Mucosa of rectum (tissue), 2 donors: ENCODE measurements around the gene F3.

Experiments used
- H3K27ac ChIP-seq, 2 donors: one replicate each; pipeline ENCODE4 v1.7.0; 2013; ENCODE audit warnings: inconsistent platforms in 2 of 2, low read depth in 2 of 2, low read length in 2 of 2
- H3K27me3 ChIP-seq, 2 donors: one replicate each; pipeline ENCODE4 v1.7.0; 2013; ENCODE audit warnings: low read length in 2 of 2; ENCODE audit not compliant: control insufficient read depth in 2 of 2, insufficient read depth in 2 of 2
- H3K36me3 ChIP-seq, 2 donors: one replicate each; pipeline ENCODE4 v1.7.0; 2013; ENCODE audit warnings: low read length in 2 of 2; ENCODE audit not compliant: control insufficient read depth in 2 of 2, insufficient read depth in 2 of 2
- H3K4me1 ChIP-seq, 2 donors: one replicate each; pipeline ENCODE4 v1.7.0; 2013; ENCODE audit warnings: low read length in 2 of 2, mild to moderate bottlenecking in 1 of 2; ENCODE audit not compliant: control insufficient read depth in 2 of 2, insufficient read depth in 2 of 2
- H3K4me3 ChIP-seq, 2 donors: one replicate each; pipeline ENCODE4 v1.7.0; 2013; ENCODE audit warnings: low read length in 2 of 2
- H3K9ac ChIP-seq, 2 donors: one replicate each; pipeline ENCODE4 v1.7.0; 2013; ENCODE audit warnings: low read length in 2 of 2, low read depth in 1 of 2, mild to moderate bottlenecking in 1 of 2
- H3K9me3 ChIP-seq, 2 donors: one replicate each; pipeline ENCODE4 v1.7.0; 2013; ENCODE audit warnings: low read length in 2 of 2; ENCODE audit not compliant: control insufficient read depth in 2 of 2
- donor health status: healthy.
- donor health status: Normal muscosa, but diverticular disease.

The F3 gene

DNA sequence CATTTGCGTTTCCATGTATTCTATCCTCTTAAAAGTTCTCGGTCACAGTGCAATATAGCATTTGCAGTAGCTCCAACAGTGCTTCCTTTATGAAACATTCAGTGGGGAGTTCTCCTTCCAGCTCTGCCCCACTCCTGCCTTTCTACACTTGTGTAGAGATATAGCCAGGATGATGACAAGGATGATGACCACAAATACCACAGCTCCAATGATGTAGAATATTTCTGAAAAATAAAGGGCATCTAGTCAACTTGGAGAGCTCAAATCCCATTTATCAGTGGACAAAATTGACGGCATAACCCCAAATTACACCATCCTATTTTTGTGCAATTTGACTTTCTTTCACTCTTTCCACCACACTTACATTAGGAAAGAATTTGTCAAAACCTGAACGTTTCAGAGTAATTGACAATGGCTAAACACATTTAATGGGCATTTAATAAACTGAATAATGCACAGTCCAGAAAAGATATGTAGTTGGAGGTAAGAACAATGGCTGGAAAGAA is 11.1 kb downstream of the F3 start:
- H3K9ac ChIP-seq = no peak overlapping the region
- peaks cover 15 to 19% of the 10 kb centered on the region in 2 donors for H3K36me3 ChIP-seq
- H3K27ac ChIP-seq = no peak overlapping the region
- H3K27me3 ChIP-seq = no peaks in the 10 kb centered on the region
- no peaks in the 10 kb centered on the region for H3K4me1 ChIP-seq
- no peak overlapping the region for H3K4me3 ChIP-seq
- H3K9me3 ChIP-seq = no peaks in the 10 kb centered on the region

DNA sequence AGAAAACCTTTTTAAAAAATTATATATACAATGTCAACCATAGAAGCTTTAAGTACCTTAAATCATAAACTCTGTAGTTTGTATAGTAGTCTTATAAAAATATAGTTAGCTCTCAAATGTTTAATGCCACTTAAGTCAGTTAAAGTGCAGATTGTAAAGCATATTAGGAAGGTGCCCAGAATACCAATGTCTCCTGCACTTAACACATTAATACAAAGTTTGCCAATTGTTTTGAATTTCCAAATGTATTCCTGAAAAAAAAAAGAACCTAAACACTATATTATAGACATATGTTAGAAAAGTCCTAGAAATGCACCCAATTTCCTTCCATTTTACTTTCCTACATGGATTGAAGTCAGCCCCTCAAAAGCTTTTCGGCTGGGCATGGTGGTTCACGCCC is 12.1 kb downstream of the F3 start:
- no peak overlapping the region for H3K27ac ChIP-seq
- no peaks in the 10 kb centered on the region for H3K27me3 ChIP-seq
- no peaks in the 10 kb centered on the region for H3K9me3 ChIP-seq
- H3K4me3 ChIP-seq = no peak overlapping the region
- peaks cover 8 to 10% of the 10 kb centered on the region in 2 donors for H3K36me3 ChIP-seq
- H3K4me1 ChIP-seq = no peaks in the 10 kb centered on the region
- no peak overlapping the region for H3K9ac ChIP-seq

DNA sequence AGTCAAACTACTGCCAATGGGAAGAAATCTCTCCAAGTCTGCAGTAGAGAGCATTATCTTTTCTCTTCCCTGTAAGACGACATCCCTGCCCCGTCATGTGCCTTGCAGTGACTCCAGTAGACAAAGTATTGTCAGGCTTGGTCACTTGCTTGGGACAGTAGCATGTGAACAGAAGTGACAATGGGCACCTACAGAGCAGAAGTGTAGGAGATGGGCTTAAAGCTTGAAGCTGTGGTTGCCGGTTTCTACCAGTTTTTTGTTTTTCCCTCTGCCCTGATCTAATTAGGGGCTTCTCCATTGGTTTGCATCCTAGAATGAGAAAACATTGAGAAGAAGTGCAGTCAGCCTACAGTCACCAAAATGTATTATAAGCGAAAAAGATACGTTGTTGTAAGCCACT is 12.7 kb downstream of the F3 start:
- no peaks in the 10 kb centered on the region for H3K27me3 ChIP-seq
- no peak overlapping the region for H3K4me3 ChIP-seq
- H3K9ac ChIP-seq = no peak overlapping the region
- H3K36me3 ChIP-seq = peaks cover 7 to 10% of the 10 kb centered on the region in 2 donors
- H3K27ac ChIP-seq = no peak overlapping the region
- H3K9me3 ChIP-seq = no peaks in the 10 kb centered on the region
- no peaks in the 10 kb centered on the region for H3K4me1 ChIP-seq

DNA sequence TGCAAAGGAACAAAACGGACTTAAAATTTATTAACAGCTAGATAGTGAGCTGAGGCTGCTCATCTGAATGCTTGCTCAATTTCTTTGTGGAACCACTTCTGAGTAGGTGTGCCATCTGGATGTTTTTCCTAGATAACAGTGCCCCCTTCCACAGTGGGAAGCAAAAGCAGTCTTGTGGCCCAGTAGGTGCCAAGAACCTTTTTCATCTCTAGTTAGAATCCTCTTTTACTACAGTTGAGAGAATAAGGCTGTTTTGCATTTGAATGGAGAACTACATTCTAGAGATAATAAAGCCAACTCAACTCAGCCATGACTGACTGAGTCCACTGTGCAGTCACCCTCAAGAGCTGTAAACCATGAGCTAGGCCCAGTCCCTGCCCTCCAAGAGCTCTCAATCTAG is 13.3 kb downstream of the F3 start:
- H3K36me3 ChIP-seq = peaks cover 7 to 10% of the 10 kb centered on the region in 2 donors
- no peaks in the 10 kb centered on the region for H3K4me1 ChIP-seq
- no peaks in the 10 kb centered on the region for H3K9me3 ChIP-seq
- H3K9ac ChIP-seq = no peak overlapping the region
- no peak overlapping the region for H3K4me3 ChIP-seq
- H3K27me3 ChIP-seq = no peaks in the 10 kb centered on the region
- no peak overlapping the region for H3K27ac ChIP-seq

DNA sequence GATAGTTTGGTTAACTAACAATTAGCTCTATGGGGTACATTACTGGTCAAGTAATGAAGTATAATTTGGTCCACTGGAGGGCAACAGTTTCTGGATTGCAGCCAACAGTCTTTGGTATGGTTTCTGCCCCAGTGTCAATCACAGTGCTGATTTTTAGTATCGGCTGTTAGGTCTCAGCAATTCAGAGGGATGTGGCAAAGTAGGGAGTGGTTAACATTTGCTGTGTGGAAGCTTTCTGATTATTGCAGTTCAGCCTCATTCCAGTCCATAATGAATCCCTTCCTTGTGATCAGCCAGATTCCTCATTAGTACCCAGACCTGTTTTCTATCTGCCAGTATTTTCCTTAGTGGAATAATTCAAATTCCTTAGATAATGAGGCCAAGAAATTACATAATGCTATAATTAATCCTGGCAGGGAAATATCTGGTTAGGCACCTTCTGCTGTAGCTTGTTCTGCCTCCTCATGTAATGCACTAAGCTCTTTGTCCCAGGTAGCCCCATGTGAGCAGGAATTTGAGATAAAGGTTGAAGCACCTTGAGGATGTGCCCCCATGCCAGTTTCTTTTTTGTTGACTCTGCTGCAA is 14.0 kb downstream of the F3 start:
- H3K9ac ChIP-seq = no peak overlapping the region
- no peaks in the 10 kb centered on the region for H3K4me1 ChIP-seq
- no peaks in the 10 kb centered on the region for H3K27me3 ChIP-seq
- H3K36me3 ChIP-seq = peaks cover 7 to 10% of the 10 kb centered on the region in 2 donors
- no peaks in the 10 kb centered on the region for H3K9me3 ChIP-seq
- no peak overlapping the region for H3K4me3 ChIP-seq
- H3K27ac ChIP-seq = no peak overlapping the region

DNA sequence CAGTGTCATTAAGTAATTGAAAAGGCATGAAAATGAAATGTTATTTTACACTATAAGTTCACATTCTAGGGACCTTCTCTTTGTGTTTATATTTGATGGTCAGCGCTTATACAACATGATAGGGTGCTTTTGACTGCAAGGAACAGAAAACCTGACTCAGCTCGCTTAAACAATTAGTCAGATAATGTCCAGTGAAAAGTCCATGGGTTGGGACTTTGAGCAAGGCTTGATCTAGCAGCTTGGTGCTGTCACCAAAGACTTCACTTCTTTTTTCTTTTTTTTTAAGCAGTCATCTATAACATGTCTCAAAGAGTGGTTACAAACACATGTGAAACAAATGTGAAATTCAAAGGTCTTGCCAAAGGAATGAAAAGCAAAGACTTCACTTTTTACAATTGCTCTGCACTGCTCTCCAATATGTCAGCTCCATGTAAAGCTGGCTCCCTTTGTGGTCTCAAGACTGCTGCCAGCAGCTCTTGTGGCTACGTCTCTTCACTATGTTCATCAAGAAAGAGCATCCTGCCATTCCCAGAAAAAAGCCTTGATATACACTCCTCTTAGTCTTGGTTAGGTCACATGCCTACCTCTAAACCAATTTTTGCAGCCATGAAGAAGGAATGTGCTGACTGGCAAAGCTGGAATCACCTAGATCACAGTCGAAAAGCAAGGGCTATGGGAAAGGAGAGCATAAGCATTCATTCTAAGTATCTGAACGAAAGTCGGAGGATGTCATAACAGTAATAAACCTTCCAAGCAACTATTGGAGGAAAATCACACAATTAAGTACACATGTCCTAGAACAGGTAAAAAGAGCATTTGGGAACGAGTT is 15.2 kb downstream of the F3 start:
- Histone ChIP-seq H3K9ac (no peak overlapping the region), H3K36me3 (peaks cover 2 to 7% of the 10 kb centered on the region in 2 donors), H3K27me3 (no peaks in the 10 kb centered on the region), H3K27ac (no peak overlapping the region), H3K4me3 (no peak overlapping the region), H3K9me3 (no peaks in the 10 kb centered on the region), H3K4me1 (no peaks in the 10 kb centered on the region)

DNA sequence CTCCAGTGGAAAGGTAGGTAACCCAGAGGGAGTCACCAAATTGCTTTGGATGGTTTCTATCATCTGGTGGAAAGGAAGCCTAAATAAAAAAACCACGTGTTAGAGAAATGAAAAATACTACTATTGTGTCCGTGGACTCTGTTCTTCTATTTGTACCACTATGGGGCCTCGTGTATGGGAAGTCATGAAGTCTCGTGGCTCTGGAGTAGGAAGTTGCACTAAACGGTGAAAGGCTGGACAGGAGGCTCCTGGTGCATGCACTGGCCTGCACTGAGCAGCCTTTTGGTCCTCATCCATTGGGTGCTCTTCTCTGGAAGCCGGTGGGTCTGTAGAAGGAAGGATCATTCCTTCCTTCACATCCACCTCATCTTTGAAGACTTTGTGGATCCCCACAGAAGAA is 17.0 kb downstream of the F3 start:
- Histone ChIP-seq H3K4me1 (no peaks in the 10 kb centered on the region), H3K9ac (no peak overlapping the region), H3K36me3 (peaks cover 0 to 2% of the 10 kb centered on the region in 2 donors), H3K27me3 (no peaks in the 10 kb centered on the region), H3K27ac (no peak overlapping the region), H3K9me3 (no peaks in the 10 kb centered on the region), H3K4me3 (no peak overlapping the region)

DNA sequence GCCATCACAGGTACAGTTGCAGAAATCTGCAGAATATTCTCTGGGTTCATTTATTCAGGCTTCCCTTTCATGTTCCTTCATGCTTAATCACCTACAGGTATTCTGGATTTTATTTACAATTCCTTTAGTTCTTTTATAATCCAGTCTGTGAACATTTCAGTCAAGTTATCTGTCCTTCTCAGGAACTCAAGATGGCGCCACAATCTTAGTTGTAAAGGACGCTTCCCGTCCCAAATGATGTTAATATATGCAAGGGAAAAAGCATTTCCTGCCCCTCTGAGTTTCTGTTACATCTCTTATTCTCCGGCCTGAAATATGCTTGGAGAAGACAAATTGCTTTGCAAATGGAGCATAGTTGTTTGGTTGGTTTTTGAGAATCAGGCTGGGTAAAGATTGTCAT is 19.3 kb downstream of the F3 start:
- no peak overlapping the region for H3K4me3 ChIP-seq
- no peak overlapping the region for H3K9ac ChIP-seq

DNA sequence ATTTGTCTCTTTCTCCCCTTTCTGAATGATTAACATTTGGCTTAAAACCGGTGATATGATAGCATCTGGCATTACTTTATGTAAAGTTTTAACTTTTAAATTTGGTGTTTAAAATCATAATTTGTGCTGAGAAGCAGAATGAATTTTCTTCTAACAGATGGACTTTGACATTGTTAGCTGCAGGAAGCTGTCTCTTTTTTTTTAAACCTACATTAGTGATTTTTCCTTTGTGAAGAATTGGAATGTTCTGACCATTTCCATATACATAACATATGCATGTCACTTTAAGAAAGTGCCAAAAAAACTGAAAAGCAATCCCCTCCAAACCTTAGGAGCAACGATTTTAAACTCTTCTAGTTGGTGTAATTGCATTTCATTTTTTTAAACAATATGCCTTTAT is 22.2 kb downstream of the F3 start:
- H3K27me3 ChIP-seq = no peaks in the 10 kb centered on the region
- H3K36me3 ChIP-seq = peaks cover 0 to 4% of the 10 kb centered on the region in 2 donors
- H3K4me3 ChIP-seq = no peak overlapping the region
- H3K9ac ChIP-seq = no peak overlapping the region
- no peaks in the 10 kb centered on the region for H3K9me3 ChIP-seq
- no peaks in the 10 kb centered on the region for H3K4me1 ChIP-seq
- no peak overlapping the region for H3K27ac ChIP-seq

More for the DNA sequence above, 19.3 kb downstream of the F3 start:
- no peak overlapping the region for H3K27ac ChIP-seq
- no peaks in the 10 kb centered on the region for H3K4me1 ChIP-seq
- H3K36me3 ChIP-seq = peaks cover 0 to 2% of the 10 kb centered on the region in 2 donors
- H3K27me3 ChIP-seq = no peaks in the 10 kb centered on the region
- H3K9me3 ChIP-seq = no peaks in the 10 kb centered on the region

DNA sequence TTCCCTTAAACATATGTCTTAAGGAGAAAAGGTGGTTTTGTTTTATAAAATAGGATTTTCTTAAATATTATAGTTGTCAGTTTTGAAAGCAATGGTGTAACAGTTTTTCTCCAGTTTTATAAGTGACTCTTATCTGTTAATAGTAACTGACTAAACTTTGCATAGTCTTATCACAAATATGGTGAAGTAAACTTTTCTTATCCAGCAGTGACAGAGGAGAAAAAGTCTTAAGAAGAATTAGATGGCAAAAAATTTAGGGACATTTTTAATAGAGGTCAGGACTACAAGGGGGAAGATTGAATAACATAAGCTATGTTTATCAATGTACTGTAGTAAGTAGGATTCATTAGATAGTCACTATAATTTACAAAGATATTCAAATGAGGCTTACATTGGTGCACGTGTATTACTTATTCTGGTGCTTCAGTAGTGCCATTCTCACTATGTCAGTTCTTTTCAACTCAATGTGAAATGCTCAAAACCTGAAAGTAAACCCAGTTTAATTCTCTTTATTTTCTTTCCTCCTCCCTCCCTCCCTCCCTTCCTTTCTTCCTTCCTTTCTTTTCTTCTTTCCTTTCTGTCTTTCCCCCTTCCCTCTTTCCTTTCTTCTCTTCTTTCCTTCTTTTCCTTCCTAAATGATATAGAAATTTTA is 26.1 kb downstream of the F3 start:
- no peak overlapping the region for H3K27ac ChIP-seq
- no peak overlapping the region for H3K9ac ChIP-seq
- H3K36me3 ChIP-seq = peaks cover 0 to 4% of the 10 kb centered on the region in 2 donors
- no peaks in the 10 kb centered on the region for H3K4me1 ChIP-seq
- no peaks in the 10 kb centered on the region for H3K9me3 ChIP-seq
- no peak overlapping the region for H3K4me3 ChIP-seq
- no peaks in the 10 kb centered on the region for H3K27me3 ChIP-seq
